GM21360 (cell line): ENCODE measurements around the gene KRTAP1-5.
"Not testable (repeated sequence)": the region's sequence is repeated elsewhere in the genome, so short reads cannot be mapped to it uniquely, and the experiment has no call there.

Experiments
- ATAC-seq: cut with Tn5 transposase; IDR thresholded peaks from one replicate; pipeline ENCODE4 v1.9.1; 2021; ENCODE audit warnings: mild to moderate bottlenecking, moderate library complexity; ENCODE audit not compliant: unreplicated experiment

The KRTAP1-5 gene

GRCh38 chr17:41009301-41009760 is 17.7 kb downstream of the KRTAP1-5 start:
- ATAC-seq: no peak

- ATAC-seq: no peak
Observed at GRCh38 chr17:41008811-41009210, 18.2 kb downstream of the KRTAP1-5 start, which contains the start of gene KRTAP3-1. Gene KRTAP3-1 (minus strand): TSS chr17:41009128. CDS start chr17:41009074, 54 bp downstream.

- ATAC-seq: no peak
Observed at GRCh38 chr17:41004397-41004796, 22.6 kb downstream of the KRTAP1-5 start.

- ATAC-seq: no peak
Observed at GRCh38 chr17:41003926-41004325, 23.1 kb downstream of the KRTAP1-5 start.

GRCh38 chr17:41002814-41003213 is 24.2 kb downstream of the KRTAP1-5 start:
- ATAC-seq: no peak

- ATAC-seq: no peak
Observed at GRCh38 chr17:41001795-41002194, 25.2 kb downstream of the KRTAP1-5 start.

- ATAC-seq: not testable (repeated sequence)
Observed at GRCh38 chr17:40999563-40999962, 27.4 kb downstream of the KRTAP1-5 start, which contains the start of gene KRTAP3-2. Gene KRTAP3-2 (minus strand): TSS chr17:40999906. CDS start chr17:40999853, 53 bp downstream.

- ATAC-seq: no peak
Observed at GRCh38 chr17:40997361-40997760, 29.6 kb downstream of the KRTAP1-5 start.

- ATAC-seq: no peak
Observed at GRCh38 chr17:40996829-40997228, 30.2 kb downstream of the KRTAP1-5 start.

- ATAC-seq: no peak
Observed at GRCh38 chr17:40995116-40995515, 31.9 kb downstream of the KRTAP1-5 start.

GRCh38 chr17:40993839-40994238 is 33.2 kb downstream of the KRTAP1-5 start, which contains the start of gene KRTAP3-3:
Gene KRTAP3-3 (minus strand): TSS chr17:40994164. CDS start chr17:40994097, 67 bp downstream.
- no peak for ATAC-seq

- no peak for ATAC-seq
Observed at GRCh38 chr17:40993084-40993483, 33.9 kb downstream of the KRTAP1-5 start.

- ATAC-seq: no peak
Observed at GRCh38 chr17:40992666-40993065, 34.3 kb downstream of the KRTAP1-5 start.

- ATAC-seq: no peak
Observed at GRCh38 chr17:40986920-40987319, 40.1 kb downstream of the KRTAP1-5 start.

- ATAC-seq: no peak
Observed at GRCh38 chr17:40984226-40984625, 42.8 kb downstream of the KRTAP1-5 start, which contains the start of gene KRT40. Gene KRT40 (minus strand): TSS chr17:40984326. CDS start chr17:40984273, 53 bp downstream.

- no peak for ATAC-seq
Observed at GRCh38 chr17:40981115-40981514, 45.9 kb downstream of the KRTAP1-5 start.

GRCh38 chr17:40980596-40980995 is 46.4 kb downstream of the KRTAP1-5 start:
- ATAC-seq: no peak

GRCh38 chr17:40980117-40980516 is 46.9 kb downstream of the KRTAP1-5 start:
- ATAC-seq: no peak

- no peak for ATAC-seq
Observed at GRCh38 chr17:40978575-40979151, 48.3 kb downstream of the KRTAP1-5 start.
